Muscle of arm (tissue), 12 donors: ENCODE measurements around the gene DPF1. TPM values are rescaled to one million over a fixed set of nuclear protein-coding genes. Genes with fewer than 3 reads are reported as not detected.

Experiments
- DNase-seq: peaks from one replicate; pipeline ENCODE4 v3.0.0-alpha.2; 2013
- polyA plus RNA-seq, 12 donors: library from polyadenylated mRNA; unstranded; fragments of 120-200 nt; gene quantifications; one replicate each; pipeline ENCODE4 v1.2.1, GENCODE V29; 2013; ENCODE audit not compliant: insufficient read length in 12 of 12

DPF1 gene
- polyA plus RNA-seq, 12 donors, result 2.8 to 18.2 (median 3.3) TPM; not detected in 1

- no peak for DNase-seq
Measured at GRCh38 chr19:38165335-38165734, 58.7 kb downstream of the DPF1 start.

GRCh38 chr19:38164526-38164925, 59.5 kb downstream of the DPF1 start:
- no peak for DNase-seq

- DNase-seq, result no peak
Measured at GRCh38 chr19:38163419-38164290, 60.4 kb downstream of the DPF1 start.

GRCh38 chr19:38162632-38163031, 61.4 kb downstream of the DPF1 start:
- no peak for DNase-seq

GRCh38 chr19:38162094-38162493, 61.9 kb downstream of the DPF1 start:
- DNase-seq, result no peak

Other genes starting within 250 kb of the DPF1 start
- 10 to 100 TPM in 7 of 12 donors, 1 to 10 TPM in 4, not detected in 1; 9.1 to 73.8 (median 12.2) TPM for gene PPP1R14A, start 32.2 kb upstream of the DPF1 start, polyA plus RNA-seq
- gene SPINT2, start 40.4 kb upstream of the DPF1 start, polyA plus RNA-seq, result 10 to 100 TPM in 4 of 12 donors, 1 to 10 TPM in 7, not detected in 1; 2.7 to 80.3 (median 4.9) TPM
- 100 to 1,000 TPM in 1 of 12 donors, 10 to 100 TPM in 1, 1 to 10 TPM in 2, under 1 TPM in 6, not detected in 2; 0.43 to 144 (median 0.84) TPM for gene C19orf33, start 80.0 kb upstream of the DPF1 start, polyA plus RNA-seq
- gene YIF1B, start 91.7 kb upstream of the DPF1 start, polyA plus RNA-seq, result 10 to 100 TPM in 11 of 12 donors, not detected in 1; 13.0 to 27.2 (median 22.9) TPM
- gene KCNK6, start 95.6 kb upstream of the DPF1 start, polyA plus RNA-seq, result 1 to 10 TPM in 11 of 12 donors, not detected in 1; 1.7 to 5.3 (median 2.4) TPM
- gene CATSPERG, start 111.6 kb upstream of the DPF1 start, polyA plus RNA-seq, result 1 to 10 TPM in 10 of 12 donors, not detected in 2; 1.3 to 4.9 (median 2.3) TPM
- 100 to 1,000 TPM in 11 of 12 donors, not detected in 1; 111 to 140 (median 119) TPM for gene PSMD8, start 150.3 kb upstream of the DPF1 start, polyA plus RNA-seq
- gene GGN, start 163.8 kb upstream of the DPF1 start, polyA plus RNA-seq, result under 1 TPM in 6 of 12 donors, not detected in 6; 0.25 to 0.38 (median 0.34) TPM
- under 1 TPM in 10 of 12 donors, not detected in 2; 0.31 to 0.98 (median 0.52) TPM for gene SPRED3, start 164.5 kb upstream of the DPF1 start, polyA plus RNA-seq
- 10 to 100 TPM in 4 of 12 donors, 1 to 10 TPM in 7, not detected in 1; 6.4 to 30.9 (median 9.3) TPM for gene FAM98C, start 178.9 kb upstream of the DPF1 start, polyA plus RNA-seq
- 1 to 10 TPM in 10 of 12 donors, not detected in 2; 1.2 to 4.3 (median 2.4) TPM for gene RASGRP4, start 202.0 kb upstream of the DPF1 start, polyA plus RNA-seq
- gene RYR1, start 209.5 kb upstream of the DPF1 start, polyA plus RNA-seq, result 100 to 1,000 TPM; 205 to 659 (median 555) TPM